HG02943 (cell line): ENCODE results near the gene GALNT10.

Source experiments
- ATAC-seq: cut with Tn5 transposase; IDR thresholded peaks from one replicate; pipeline ENCODE4 v1.9.1; 2021; ENCODE audit warnings: mild to moderate bottlenecking, low read depth, moderate library complexity; ENCODE audit not compliant: unreplicated experiment

Gene GALNT10

GRCh38 chr5:154370813-154371212 is 180.3 kb downstream of the GALNT10 start:
- no peak for ATAC-seq

- no peak for ATAC-seq
These were observed 181.2 kb downstream of the GALNT10 start for GRCh38 chr5:154371687-154372086.

- no peak for ATAC-seq
These were observed 182.1 kb downstream of the GALNT10 start for GRCh38 chr5:154372661-154373060.

- no peak for ATAC-seq
These were observed 182.8 kb downstream of the GALNT10 start for GRCh38 chr5:154373326-154373725.

GRCh38 chr5:154373729-154374179 is 183.2 kb downstream of the GALNT10 start:
- no peak for ATAC-seq

GRCh38 chr5:154374264-154374663 is 183.7 kb downstream of the GALNT10 start:
- ATAC-seq, result no peak

- no peak for ATAC-seq
These were observed 184.9 kb downstream of the GALNT10 start for GRCh38 chr5:154375329-154376008.

- no peak for ATAC-seq
These were observed 185.9 kb downstream of the GALNT10 start for GRCh38 chr5:154376481-154376880.

GRCh38 chr5:154377754-154378533 is 187.4 kb downstream of the GALNT10 start:
- no peak for ATAC-seq

GRCh38 chr5:154380263-154380662 is 189.7 kb downstream of the GALNT10 start:
- ATAC-seq, result no peak

- peak; percentile 97 for ATAC-seq
These were observed 194.1 kb downstream of the GALNT10 start for GRCh38 chr5:154384480-154385235.

- no peak for ATAC-seq
These were observed 194.6 kb downstream of the GALNT10 start for GRCh38 chr5:154385236-154385512.

GRCh38 chr5:154386952-154387629 is 196.6 kb downstream of the GALNT10 start:
- ATAC-seq, result no peak

- ATAC-seq, result no peak
These were observed 198.3 kb downstream of the GALNT10 start for GRCh38 chr5:154388842-154389241.

GRCh38 chr5:154390096-154390495 is 199.6 kb downstream of the GALNT10 start:
- no peak for ATAC-seq

- ATAC-seq, result no peak
These were observed 200.3 kb downstream of the GALNT10 start for GRCh38 chr5:154390746-154391359.

GRCh38 chr5:154391788-154392187 is 201.3 kb downstream of the GALNT10 start:
- no peak for ATAC-seq

GRCh38 chr5:154393850-154394249 is 203.3 kb downstream of the GALNT10 start:
- no peak for ATAC-seq

GRCh38 chr5:154394307-154394706 is 203.8 kb downstream of the GALNT10 start:
- ATAC-seq, result no peak

- no peak for ATAC-seq
These were observed 205.0 kb downstream of the GALNT10 start for GRCh38 chr5:154395407-154396106.
